NCI-H2227 treated with DMSO at 0.1 percent for 48 hours (cell line): ENCODE measurements around the gene PPIL6.

ENCODE experiments used
- DNase-seq: peaks from one replicate; lab custom pipeline; 2025; lab: John Stamatoyannopoulos, UW

The PPIL6 gene

GRCh38 chr6:109362102-109362884, 78.1 kb downstream of the PPIL6 start:
- DNase-seq = no peak

- no peak for DNase-seq
Observed at GRCh38 chr6:109360791-109361190, 79.6 kb downstream of the PPIL6 start.

GRCh38 chr6:109360281-109360680, 80.1 kb downstream of the PPIL6 start:
- no peak for DNase-seq

- DNase-seq = no peak
Observed at GRCh38 chr6:109359248-109359647, 81.2 kb downstream of the PPIL6 start.

GRCh38 chr6:109358204-109358603, 82.2 kb downstream of the PPIL6 start:
- DNase-seq = no peak

- DNase-seq = no peak
Observed at GRCh38 chr6:109356237-109356636, 84.2 kb downstream of the PPIL6 start.

- no peak for DNase-seq
Observed at GRCh38 chr6:109351231-109352130, 88.9 kb downstream of the PPIL6 start.

GRCh38 chr6:109349419-109349987, 90.9 kb downstream of the PPIL6 start:
- DNase-seq = no peak

- no peak for DNase-seq
Observed at GRCh38 chr6:109348226-109348625, 92.2 kb downstream of the PPIL6 start.

- no peak for DNase-seq
Observed at GRCh38 chr6:109347779-109348178, 92.6 kb downstream of the PPIL6 start.

GRCh38 chr6:109345986-109346385, 94.4 kb downstream of the PPIL6 start:
- no peak for DNase-seq

- no peak for DNase-seq
Observed at GRCh38 chr6:109344226-109344625, 96.2 kb downstream of the PPIL6 start.

GRCh38 chr6:109343518-109343917, 96.9 kb downstream of the PPIL6 start:
- no peak for DNase-seq

GRCh38 chr6:109342911-109343310, 97.5 kb downstream of the PPIL6 start:
- DNase-seq = no peak

GRCh38 chr6:109342506-109342905, 97.9 kb downstream of the PPIL6 start:
- DNase-seq = no peak

- no peak for DNase-seq
Observed at GRCh38 chr6:109340811-109341210, 99.6 kb downstream of the PPIL6 start.
